B cell (primary cell): ENCODE measurements around the gene HDAC1.

Experiments used
- CTCF ChIP-seq: fragments of 200-600 bp; IDR thresholded peaks from one replicate; pipeline ENCODE4 v1.8.0; 2022; ENCODE audit warnings: antibody characterized with exemption, mild to moderate bottlenecking
- EZH2 ChIP-seq: IDR thresholded peaks from 2 replicates; pipeline ENCODE4 v1.6.1; 2012; ENCODE audit warnings: borderline replicate concordance, low read depth, mild to moderate bottlenecking, moderate library complexity, low read length; ENCODE audit not compliant: insufficient read depth, poor library complexity, severe bottlenecking

- no peak for TF ChIP-seq CTCF
- no peak for TF ChIP-seq EZH2
Observed at GRCh38 chr1:32352831-32353383, 61.0 kb downstream of the HDAC1 start.
